ENCODE data around the gene GADL1.

Gene GADL1

DNA sequence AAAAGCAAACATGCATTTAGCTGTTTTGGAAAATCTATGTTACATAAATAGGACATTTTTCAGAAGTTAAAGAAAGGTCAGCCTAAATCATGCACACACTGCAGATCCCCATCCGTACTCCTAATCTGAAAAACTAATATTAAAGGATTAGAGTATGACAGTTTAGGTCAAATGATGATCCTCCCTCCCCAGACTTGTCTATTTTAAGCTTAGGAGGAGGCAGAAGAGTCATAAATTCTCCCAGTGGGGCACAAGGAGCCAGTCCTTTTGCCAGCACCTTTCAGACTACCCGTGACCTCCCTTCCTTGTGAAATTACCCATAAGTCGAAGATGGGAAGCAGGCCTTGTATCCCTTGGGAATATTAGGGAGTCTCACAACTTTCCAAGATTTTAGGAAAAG lies 210.1 kb downstream of the GADL1 start:
- ATAC-seq: no peak
- no peak for TF ChIP-seq TSHZ2 (CRISPR knock-in tag; IDR thresholded peaks at IDR 0.05)
- TF ChIP-seq BACH2 (CRISPR knock-in tag; IDR thresholded peaks at IDR 0.05; ENCODE audit: borderline replicate concordance): no peak
- TF ChIP-seq ZNF565 (CRISPR knock-in tag; conservative IDR thresholded peaks at IDR 0.05; ENCODE audit: low read depth): no peak
- TF ChIP-seq GLIS3 (CRISPR knock-in tag; IDR thresholded peaks at IDR 0.05): no peak
- no peak for TF ChIP-seq POU6F1 (CRISPR knock-in tag; IDR thresholded peaks at IDR 0.05; ENCODE audit: borderline replicate concordance, low read depth)

- ATAC-seq: no peak
Measured at GRCh38 chr3:30683769-30684168, 210.7 kb downstream of the GADL1 start.

DNA sequence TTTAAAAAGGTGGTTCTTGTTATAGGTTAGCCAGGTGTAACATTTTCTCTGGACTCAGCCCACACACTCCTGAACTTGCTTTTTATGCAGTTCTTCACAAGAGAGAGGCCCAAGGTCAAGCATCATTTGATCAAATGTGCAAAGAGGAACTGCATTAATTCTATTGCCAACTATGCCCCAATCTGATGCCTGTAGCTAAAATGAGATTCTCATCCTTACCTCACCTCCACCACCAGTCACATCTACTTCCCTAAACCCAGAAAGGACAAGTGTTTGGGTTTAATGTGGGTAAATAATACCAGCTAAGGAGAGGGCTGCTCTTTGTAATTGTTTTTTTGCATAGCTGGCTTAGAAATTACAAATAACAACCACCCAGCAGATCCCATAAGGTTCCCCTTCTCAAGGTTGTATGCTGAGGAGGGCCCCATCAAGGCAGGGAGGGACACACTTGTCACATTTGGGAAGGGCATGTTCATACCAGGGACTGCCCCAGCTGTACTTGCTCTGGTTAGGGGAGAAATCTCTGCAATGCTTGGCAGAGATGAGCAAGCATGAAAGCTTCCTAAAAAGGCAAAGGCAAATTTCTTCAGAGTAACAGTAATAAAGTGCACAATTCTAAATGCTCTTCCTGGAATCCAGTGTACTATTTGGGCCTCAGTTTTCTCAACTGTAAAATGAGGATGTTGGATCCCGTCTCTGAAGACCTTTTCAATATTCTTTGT lies 211.9 kb downstream of the GADL1 start:
- TF ChIP-seq ZFP3 (CRISPR knock-in tag; IDR thresholded peaks at IDR 0.05): no peak
- no peak for TF ChIP-seq CREB5 (CRISPR knock-in tag; IDR thresholded peaks at IDR 0.05; ENCODE audit: low read depth)
- no peak for TF ChIP-seq GLIS3 (CRISPR knock-in tag; IDR thresholded peaks at IDR 0.05)
- TF ChIP-seq ZNF8 (CRISPR knock-in tag; IDR thresholded peaks at IDR 0.05): no peak
- TF ChIP-seq, protein P1, sequence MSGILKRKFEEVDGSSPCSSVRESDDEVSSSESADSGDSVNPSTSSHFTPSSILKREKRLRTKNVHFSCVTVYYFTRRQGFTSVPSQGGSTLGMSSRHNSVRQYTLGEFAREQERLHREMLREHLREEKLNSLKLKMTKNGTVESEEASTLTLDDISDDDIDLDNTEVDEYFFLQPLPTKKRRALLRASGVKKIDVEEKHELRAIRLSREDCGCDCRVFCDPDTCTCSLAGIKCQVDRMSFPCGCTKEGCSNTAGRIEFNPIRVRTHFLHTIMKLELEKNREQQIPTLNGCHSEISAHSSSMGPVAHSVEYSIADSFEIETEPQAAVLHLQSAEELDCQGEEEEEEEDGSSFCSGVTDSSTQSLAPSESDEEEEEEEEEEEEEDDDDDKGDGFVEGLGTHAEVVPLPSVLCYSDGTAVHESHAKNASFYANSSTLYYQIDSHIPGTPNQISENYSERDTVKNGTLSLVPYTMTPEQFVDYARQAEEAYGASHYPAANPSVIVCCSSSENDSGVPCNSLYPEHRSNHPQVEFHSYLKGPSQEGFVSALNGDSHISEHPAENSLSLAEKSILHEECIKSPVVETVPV (CRISPR knock-in tag; IDR thresholded peaks at IDR 0.05): no peak
- TF ChIP-seq CSDC2 (CRISPR knock-in tag; IDR thresholded peaks at IDR 0.05): no peak
- TF ChIP-seq ZC3H10 (CRISPR knock-in tag; IDR thresholded peaks at IDR 0.05): no peak
- TF ChIP-seq ZNF565 (CRISPR knock-in tag; conservative IDR thresholded peaks at IDR 0.05; ENCODE audit: low read depth): no peak
- TF ChIP-seq PPARA (CRISPR knock-in tag; IDR thresholded peaks at IDR 0.05; ENCODE audit: borderline replicate concordance): no peak
- TF ChIP-seq SNAI2 (CRISPR knock-in tag; IDR thresholded peaks at IDR 0.05): no peak
- no peak for TF ChIP-seq TOX (CRISPR knock-in tag; IDR thresholded peaks at IDR 0.05; ENCODE audit: borderline replicate concordance)
- TF ChIP-seq ISL1 (CRISPR knock-in tag; IDR thresholded peaks at IDR 0.05): no peak
- TF ChIP-seq BACH2 (CRISPR knock-in tag; IDR thresholded peaks at IDR 0.05; ENCODE audit: borderline replicate concordance): no peak
- no peak for TF ChIP-seq RARB (CRISPR knock-in tag; IDR thresholded peaks at IDR 0.05)
- no peak for TF ChIP-seq OSR1 (CRISPR knock-in tag; IDR thresholded peaks at IDR 0.05)
- TF ChIP-seq ARNTL (CRISPR knock-in tag; IDR thresholded peaks at IDR 0.05; ENCODE audit: borderline replicate concordance, low read depth): no peak
- TF ChIP-seq PATZ1 (CRISPR knock-in tag; IDR thresholded peaks at IDR 0.05; ENCODE audit: borderline replicate concordance): no peak
- no peak for ATAC-seq

More at GRCh38 chr3:30683769-30684168, 210.7 kb downstream of the GADL1 start:
- TF ChIP-seq CREB5 (CRISPR knock-in tag; IDR thresholded peaks at IDR 0.05; ENCODE audit: low read depth) (no peak), RARB (CRISPR knock-in tag; IDR thresholded peaks at IDR 0.05) (no peak), TCF4 (CRISPR knock-in tag; IDR thresholded peaks at IDR 0.05; ENCODE audit: borderline replicate concordance) (no peak), GLIS3 (CRISPR knock-in tag; IDR thresholded peaks at IDR 0.05) (no peak), ZNF70 (CRISPR knock-in tag; IDR thresholded peaks at IDR 0.05) (no peak)

Measured in SK-N-SH treated with all-trans-retinoic acid at 6 μM for 48 hours (cell line).